ENCODE measurements around the gene DLX5. TPM values are rescaled to one million over a fixed set of nuclear protein-coding genes. Genes with fewer than 3 reads are reported as not detected.
"Not testable (repeated sequence)": the region's sequence is repeated elsewhere in the genome, so short reads cannot be mapped to it uniquely, and the experiment has no call there.

DLX5 gene
- under 1 TPM in 3 of 4 donors, not detected in 1; 0.20 to 0.25 (median 0.21) TPM for polyA plus RNA-seq (ENCODE audit: insufficient read length in 4 of 4)

DNA sequence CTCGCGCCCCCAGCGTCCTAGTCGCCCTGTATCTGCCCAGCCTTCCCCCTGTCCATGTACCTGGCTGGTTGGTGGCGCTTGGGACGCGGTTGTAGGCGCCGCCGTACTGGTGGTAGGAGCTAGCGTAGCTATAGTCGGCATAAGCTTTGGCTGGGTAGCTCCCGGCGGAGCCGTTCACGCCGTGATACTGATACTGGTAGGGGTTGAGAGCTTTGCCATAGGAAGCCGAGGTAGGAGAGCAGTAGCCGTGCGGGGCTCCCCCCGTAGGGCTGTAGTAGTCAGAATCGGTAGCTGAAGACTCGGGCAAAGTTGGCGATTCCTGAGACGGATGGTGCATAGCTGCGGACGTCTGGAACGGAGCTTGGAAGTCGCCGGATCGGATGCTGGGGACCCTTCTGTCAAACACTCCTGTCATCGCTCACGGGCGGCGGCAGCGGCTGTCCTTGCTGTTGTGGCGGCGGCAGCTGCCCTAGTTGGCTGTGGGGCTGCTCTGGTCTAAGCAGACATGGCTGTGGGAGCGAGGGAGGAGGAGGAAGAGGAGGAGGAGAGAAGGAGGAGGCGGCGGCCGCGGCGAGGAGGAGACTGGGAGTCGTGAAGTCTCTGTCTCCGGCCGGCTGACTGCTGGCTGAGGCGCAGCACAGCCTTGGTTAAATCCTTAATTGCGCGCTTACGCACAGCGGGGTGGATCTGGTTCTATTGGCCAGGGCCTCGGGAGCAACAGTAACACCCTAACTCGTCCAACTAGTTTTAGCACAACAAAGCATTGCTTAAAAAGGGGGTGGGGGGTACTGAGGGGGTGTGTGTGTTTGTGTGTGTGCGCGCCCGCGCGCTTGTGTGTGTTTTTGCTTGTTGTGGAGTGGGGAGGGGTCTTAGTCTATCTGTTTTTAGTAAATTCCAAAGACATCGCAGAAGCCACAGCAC, at the start of gene DLX5:
Gene DLX5 (minus strand): TSS at position 623 of the 921 bp plus-strand sequence. CDS start 208 bp downstream, at position 415.
- no peak for DNase-seq (ENCODE audit: low read depth in 4 of 4, low spot score in 3 of 4)

- not testable (repeated sequence) for DNase-seq (ENCODE audit: low read depth in 4 of 4, low spot score in 3 of 4)
These were observed 47.4 kb upstream of the DLX5 start for GRCh38 chr7:97072025-97072424.

- peak; percentile 19 to 27 (median 20) for DNase-seq (ENCODE audit: low read depth in 4 of 4, low spot score in 3 of 4)
These were observed 40.4 kb upstream of the DLX5 start for GRCh38 chr7:97064972-97065587.

DNA sequence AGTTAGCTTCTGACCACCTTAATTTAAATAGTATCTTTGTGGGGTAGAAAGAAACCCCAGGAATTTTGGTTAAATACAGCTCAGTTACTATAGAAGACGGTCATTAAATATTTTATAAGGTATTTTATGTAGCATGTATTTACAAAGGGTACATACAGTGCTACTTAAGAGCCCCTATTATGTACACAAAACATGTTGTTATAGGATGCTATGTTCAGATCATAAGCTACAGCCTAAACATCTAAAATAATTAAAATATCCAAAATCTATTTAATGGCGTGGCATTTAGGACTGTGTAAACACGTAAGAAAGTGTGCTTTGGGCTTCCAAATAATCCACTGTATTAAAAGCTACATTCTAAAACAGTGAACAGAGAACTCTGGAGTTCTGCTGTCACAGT, 39.4 kb upstream of the DLX5 start:
- no peak for DNase-seq (ENCODE audit: low read depth in 4 of 4, low spot score in 3 of 4)

DNA sequence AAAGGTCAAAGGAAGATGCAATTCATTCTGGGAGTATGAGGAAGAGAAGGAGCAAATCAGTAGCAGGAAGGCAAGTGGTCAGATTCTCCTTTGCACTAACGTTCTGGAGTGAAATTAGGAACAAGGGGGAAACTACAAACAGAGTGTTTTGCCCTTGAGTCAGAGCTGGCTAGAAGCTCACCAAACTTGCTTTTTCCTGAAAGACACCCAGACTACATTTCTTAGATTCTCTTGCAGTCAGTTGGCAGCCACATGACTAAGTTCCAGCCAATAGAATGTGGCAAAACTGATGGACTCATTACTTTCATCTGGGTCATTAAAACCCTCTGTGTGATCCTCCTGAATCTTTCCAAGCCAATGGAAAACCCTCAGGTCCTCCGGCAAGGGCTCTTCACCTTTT, 18.6 kb upstream of the DLX5 start:
- no peak for DNase-seq (ENCODE audit: low read depth in 4 of 4, low spot score in 3 of 4)

GRCh38 chr7:97039374-97040065, 14.9 kb upstream of the DLX5 start:
- no peak for DNase-seq (ENCODE audit: low read depth in 4 of 4, low spot score in 3 of 4)

GRCh38 chr7:97034213-97034852, 9.7 kb upstream of the DLX5 start:
- not testable (repeated sequence) for DNase-seq (ENCODE audit: low read depth in 4 of 4, low spot score in 3 of 4)

DNA sequence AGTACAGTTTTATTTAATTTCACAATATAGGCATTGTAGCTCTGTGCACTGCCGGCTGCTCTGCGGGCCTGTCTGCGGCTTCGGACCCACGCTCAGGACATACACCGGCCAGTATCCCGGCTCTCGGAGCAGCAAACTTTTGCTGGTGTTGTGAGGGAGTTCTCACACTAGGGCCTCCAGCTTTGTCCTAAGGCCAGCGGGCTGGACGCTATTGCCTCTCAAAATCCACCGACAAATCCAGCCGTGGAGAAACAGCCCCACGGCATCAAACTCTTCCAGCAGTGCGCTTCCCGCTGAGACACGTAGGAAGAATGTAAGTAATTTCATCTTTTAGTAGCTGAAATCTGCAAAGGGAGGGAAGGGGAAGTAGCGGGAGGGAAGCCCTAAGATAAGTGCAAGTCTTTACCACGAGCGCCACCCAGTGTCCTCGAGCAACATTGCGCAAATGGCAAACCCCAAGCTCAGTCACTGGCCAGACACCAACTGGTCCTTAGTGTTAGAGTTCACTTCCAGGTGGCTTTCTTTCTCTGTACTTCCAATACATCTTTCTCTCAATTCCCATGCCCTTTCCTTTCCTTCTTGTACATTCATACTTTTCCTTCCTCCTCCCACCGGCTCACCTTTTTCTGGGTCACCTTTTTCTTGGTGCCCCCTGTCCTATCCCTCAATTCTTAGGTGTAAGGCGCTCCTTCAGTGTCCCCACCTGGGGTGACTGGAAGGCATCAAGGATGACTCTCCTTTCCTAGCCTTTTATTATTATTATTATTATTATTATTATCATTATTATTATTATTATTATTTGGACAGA, 3.0 kb upstream of the DLX5 start:
- peak; percentile 58 to 76 (median 68) for DNase-seq (ENCODE audit: low read depth in 4 of 4, low spot score in 3 of 4)

- no peak for DNase-seq (ENCODE audit: low read depth in 4 of 4, low spot score in 3 of 4)
These were observed 2.2 kb upstream of the DLX5 start for GRCh38 chr7:97026715-97027426.

DNA sequence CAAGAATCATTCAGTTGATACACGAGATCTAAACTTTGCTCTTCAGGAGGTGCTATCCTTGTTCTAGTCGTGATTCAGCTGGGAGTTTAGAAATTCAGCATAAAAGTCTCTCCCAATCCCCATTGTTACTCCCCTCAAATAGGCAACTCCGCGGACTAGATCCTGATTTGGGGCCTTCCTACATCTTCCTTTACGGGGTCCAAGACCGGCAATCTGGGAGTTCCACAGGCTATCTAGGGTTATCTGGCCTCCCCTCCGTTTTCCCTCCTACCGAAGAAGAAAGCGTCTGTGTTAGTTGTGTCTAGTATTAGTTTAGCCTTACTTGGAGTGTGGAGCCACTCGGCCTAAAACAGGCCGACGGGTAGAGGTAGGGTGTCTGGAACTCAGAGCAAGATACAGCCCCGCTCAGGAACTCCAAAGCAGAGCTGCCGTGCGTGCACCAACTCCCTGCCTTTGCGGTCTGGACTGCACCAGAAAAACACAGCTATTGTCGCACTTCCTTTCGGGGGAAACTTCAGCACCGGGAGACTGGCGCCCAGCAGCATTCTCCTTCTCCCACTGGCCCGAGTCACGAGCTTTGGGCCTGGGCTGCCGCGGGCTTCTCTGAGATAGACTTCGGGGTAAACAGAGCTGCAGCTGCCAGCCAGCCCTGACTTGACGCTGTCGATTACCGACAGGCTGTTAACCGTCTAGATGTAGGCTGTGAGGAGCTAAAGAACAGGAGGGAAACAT, 1.5 kb upstream of the DLX5 start:
- DNase-seq (ENCODE audit: low read depth in 4 of 4, low spot score in 3 of 4), result no peak

- DNase-seq (ENCODE audit: low read depth in 4 of 4, low spot score in 3 of 4), result no peak
These were observed 484 bp upstream of the DLX5 start for GRCh38 chr7:97025130-97025499.

DNA sequence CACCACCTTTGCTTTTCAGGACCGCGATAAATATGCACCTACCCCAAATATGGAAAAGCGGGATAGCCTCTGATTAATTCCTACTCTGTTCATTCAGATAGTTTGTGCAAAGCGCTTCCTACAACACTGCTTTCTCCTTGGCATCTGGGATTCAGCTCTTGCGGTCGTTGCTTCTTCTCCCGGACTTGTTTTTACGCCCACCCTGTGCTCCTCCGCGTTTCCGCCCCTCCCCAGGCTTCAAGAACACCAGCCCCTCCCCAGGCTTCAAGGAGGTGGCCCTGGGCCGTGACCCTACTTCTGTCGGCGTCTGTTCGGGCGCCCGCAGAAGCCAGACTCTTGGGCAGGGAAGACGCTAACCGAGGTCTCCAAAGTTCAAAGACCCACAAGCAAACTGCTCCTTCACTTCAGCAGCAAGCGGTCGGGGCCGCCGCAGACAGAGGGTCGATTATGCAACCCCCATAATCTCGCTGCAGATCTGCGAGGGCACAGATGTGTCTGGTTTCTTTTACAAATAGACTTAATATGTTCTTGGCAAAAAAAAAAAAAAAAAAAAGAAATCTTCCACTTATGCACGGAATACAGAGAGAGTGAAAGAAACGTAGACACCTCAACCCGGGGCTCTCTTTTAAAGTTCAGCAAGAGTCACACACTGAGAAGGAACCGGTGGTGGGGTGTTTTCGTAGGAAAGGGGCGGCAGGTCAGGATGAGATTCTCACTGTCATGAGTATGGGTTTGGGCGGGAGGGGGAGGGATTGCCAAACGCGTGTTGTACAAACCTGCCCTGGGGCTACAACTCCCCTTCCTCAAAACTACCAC, 1.9 kb downstream of the DLX5 start:
- no peak for DNase-seq (ENCODE audit: low read depth in 4 of 4, low spot score in 3 of 4)

DNA sequence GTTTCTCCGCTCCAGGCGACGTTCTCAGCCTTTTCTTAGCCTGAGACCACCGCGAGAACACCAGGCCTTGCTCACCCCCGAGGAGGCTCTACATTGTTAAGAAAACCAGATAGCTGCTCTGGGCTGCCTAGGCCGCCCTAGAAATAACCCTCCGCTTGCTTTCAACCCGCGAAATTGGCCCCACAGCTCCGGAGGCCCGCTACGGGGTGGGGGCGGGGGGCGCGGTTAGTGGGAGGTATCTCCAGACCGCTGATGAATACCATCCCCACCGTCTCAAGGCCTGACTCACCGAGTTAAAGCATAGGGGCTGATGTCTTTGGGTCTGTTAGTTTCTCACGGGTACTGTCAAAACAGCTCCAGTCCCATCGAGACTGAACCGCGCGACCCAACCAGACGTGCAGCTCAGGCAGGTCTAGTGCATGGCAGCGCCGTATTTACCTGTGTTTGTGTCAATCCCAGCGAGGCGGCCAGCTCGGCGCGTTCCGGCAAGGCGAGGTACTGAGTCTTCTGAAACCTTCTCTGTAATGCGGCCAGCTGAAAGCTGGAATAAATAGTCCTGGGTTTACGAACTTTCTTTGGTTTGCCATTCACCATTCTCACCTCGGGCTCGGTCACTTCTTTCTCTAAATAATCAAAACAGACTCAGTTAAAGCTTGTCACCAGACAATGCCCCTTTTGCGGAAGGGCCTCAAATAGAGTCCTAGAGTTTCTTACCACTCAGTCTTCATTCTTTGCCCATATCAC, 2.7 kb downstream of the DLX5 start:
- DNase-seq (ENCODE audit: low read depth in 4 of 4, low spot score in 3 of 4), result no peak

- no peak for DNase-seq (ENCODE audit: low read depth in 4 of 4, low spot score in 3 of 4)
These were observed 3.5 kb downstream of the DLX5 start for GRCh38 chr7:97020996-97021746.

DNA sequence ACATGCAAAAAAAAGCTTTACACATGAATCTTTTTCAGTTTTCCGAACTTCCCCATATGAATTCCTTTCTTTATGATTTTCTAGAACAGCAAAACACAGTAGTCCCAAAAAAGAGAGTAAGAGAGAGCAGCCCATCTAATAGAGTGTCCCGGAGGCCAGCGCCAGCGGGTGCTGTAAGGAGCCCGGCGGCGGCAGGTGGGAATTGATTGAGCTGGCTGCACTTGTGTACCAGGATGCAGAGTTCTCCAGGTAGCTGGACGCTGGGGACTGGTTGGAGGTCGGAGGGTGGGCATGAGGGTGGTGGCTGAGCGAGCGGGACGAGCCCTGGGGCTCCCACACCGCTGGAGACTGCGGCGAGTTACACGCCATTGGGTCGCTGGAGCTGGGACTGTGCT, 4.0 kb downstream of the DLX5 start:
- no peak for DNase-seq (ENCODE audit: low read depth in 4 of 4, low spot score in 3 of 4)

DNA sequence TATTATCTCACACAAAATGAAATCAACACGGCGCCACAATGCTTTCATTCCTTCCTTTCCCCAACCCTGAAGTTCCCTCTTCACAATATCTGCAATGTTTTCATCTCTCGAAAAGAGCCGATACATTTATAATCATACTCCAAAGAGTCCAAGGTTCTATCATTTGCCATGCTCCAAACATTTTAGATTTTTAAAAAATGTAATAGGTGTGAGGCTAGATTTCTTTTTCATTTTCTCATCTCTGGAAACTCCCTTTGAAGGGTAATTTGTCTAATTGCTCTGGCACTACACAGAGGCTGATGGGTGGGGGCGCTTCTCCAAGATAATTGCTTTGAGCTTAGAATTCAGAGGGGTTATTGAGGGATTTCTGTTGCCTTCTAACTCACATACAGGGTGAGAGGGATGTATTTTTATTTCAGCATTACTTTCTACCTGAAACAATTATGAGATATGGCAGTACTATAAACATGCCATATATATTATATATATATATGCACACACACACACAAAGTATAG, 4.9 kb downstream of the DLX5 start:
- no peak for DNase-seq (ENCODE audit: low read depth in 4 of 4, low spot score in 3 of 4)

All from right renal pelvis (tissue), 4 donors.